ENCODE measurements around the gene NPBWR2.
"Not testable (repeated sequence)": the region's sequence is repeated elsewhere in the genome, so short reads cannot be mapped to it uniquely, and the experiment has no call there.

Gene NPBWR2

GRCh38 chr20:64090165-64090564, 17.2 kb downstream of the NPBWR2 start:
- H3K4me3 ChIP-seq (ENCODE audit: low read depth, low read length), result no peak overlapping the region

GRCh38 chr20:64088586-64088985, 18.8 kb downstream of the NPBWR2 start:
- H3K4me3 ChIP-seq (ENCODE audit: low read depth, low read length), result not testable (repeated sequence)

GRCh38 chr20:64087226-64087825, 20.0 kb downstream of the NPBWR2 start:
- not testable (repeated sequence) for H3K4me3 ChIP-seq (ENCODE audit: low read depth, low read length)

- H3K4me3 ChIP-seq (ENCODE audit: low read depth, low read length), result no peak overlapping the region
Measured at GRCh38 chr20:64086801-64087200, 20.6 kb downstream of the NPBWR2 start.

- no peak overlapping the region for H3K4me3 ChIP-seq (ENCODE audit: low read depth, low read length)
Measured at GRCh38 chr20:64084685-64085152, 22.6 kb downstream of the NPBWR2 start.

- H3K4me3 ChIP-seq (ENCODE audit: low read depth, low read length), result peak within 1 kb of the TSS; percentile 53
Measured at GRCh38 chr20:64083804-64084684, 23.3 kb downstream of the NPBWR2 start, which contains the start of gene LKAAEAR1. Gene LKAAEAR1, minus strand, starts transcription at chr20:64084398. Its CDS starts 179 bp downstream, at chr20:64084219.

GRCh38 chr20:64083378-64083803, 24.0 kb downstream of the NPBWR2 start:
- peak overlapping the region; percentile 53 for H3K4me3 ChIP-seq (ENCODE audit: low read depth, low read length)

- peak overlapping the region; percentile 13 for H3K4me3 ChIP-seq (ENCODE audit: low read depth, low read length)
Measured at GRCh38 chr20:64082820-64083377, 24.5 kb downstream of the NPBWR2 start.

- H3K4me3 ChIP-seq (ENCODE audit: low read depth, low read length), result no peak overlapping the region
Measured at GRCh38 chr20:64082126-64082731, 25.1 kb downstream of the NPBWR2 start.

GRCh38 chr20:64081624-64081964, 25.8 kb downstream of the NPBWR2 start:
- H3K4me3 ChIP-seq (ENCODE audit: low read depth, low read length), result no peak overlapping the region

GRCh38 chr20:64080813-64081623, 26.3 kb downstream of the NPBWR2 start:
- H3K4me3 ChIP-seq (ENCODE audit: low read depth, low read length), result no peak overlapping the region

- peak within 1 kb of the TSS; percentile 56 for H3K4me3 ChIP-seq (ENCODE audit: low read depth, low read length)
Measured at GRCh38 chr20:64080013-64080812, 27.2 kb downstream of the NPBWR2 start, which contains the start of gene OPRL1. Gene OPRL1, plus strand, starts transcription at chr20:64080082. Its CDS starts 12,639 bp downstream, at chr20:64092721.

GRCh38 chr20:64079273-64080012, 27.9 kb downstream of the NPBWR2 start, which contains the start of gene RGS19:
Gene RGS19, minus strand, starts transcription at chr20:64079518. Its CDS starts 2,632 bp downstream, at chr20:64076886.
- peak within 1 kb of the TSS; percentile 56 for H3K4me3 ChIP-seq (ENCODE audit: low read depth, low read length)

- H3K4me3 ChIP-seq (ENCODE audit: low read depth, low read length), result peak overlapping the region; percentile 56
Measured at GRCh38 chr20:64078934-64079272, 28.5 kb downstream of the NPBWR2 start.

GRCh38 chr20:64077876-64078551, 29.4 kb downstream of the NPBWR2 start:
- H3K4me3 ChIP-seq (ENCODE audit: low read depth, low read length), result no peak overlapping the region

GRCh38 chr20:64077541-64077875, 29.9 kb downstream of the NPBWR2 start:
- no peak overlapping the region for H3K4me3 ChIP-seq (ENCODE audit: low read depth, low read length)

GRCh38 chr20:64077094-64077493, 30.3 kb downstream of the NPBWR2 start:
- H3K4me3 ChIP-seq (ENCODE audit: low read depth, low read length), result no peak overlapping the region
